NCI-H748 treated with DMSO at 0.1 percent for 48 hours (cell line): Measurements from ENCODE around the gene TMEM121B.

Experiments
- DNase-seq: peaks from one replicate; lab custom pipeline; 2025; lab: John Stamatoyannopoulos, UW

Gene TMEM121B

GRCh38 chr22:17138513-17138912, 17.4 kb upstream of the TMEM121B start:
- no peak for DNase-seq

- DNase-seq: no peak
Measured at GRCh38 chr22:17137861-17138425, 16.8 kb upstream of the TMEM121B start.

- no peak for DNase-seq
Measured at GRCh38 chr22:17137170-17137569, 16.0 kb upstream of the TMEM121B start.

- no peak for DNase-seq
Measured at GRCh38 chr22:17135153-17135760, 14.1 kb upstream of the TMEM121B start.

- no peak for DNase-seq
Measured at GRCh38 chr22:17133137-17133536, 12.0 kb upstream of the TMEM121B start.

- no peak for DNase-seq
Measured at GRCh38 chr22:17132112-17132511, 11.0 kb upstream of the TMEM121B start.

GRCh38 chr22:17131686-17132085, 10.5 kb upstream of the TMEM121B start:
- no peak for DNase-seq

GRCh38 chr22:17130199-17130598, 9.0 kb upstream of the TMEM121B start:
- no peak for DNase-seq

GRCh38 chr22:17120711-17121232, 388 bp downstream of the TMEM121B start:
- no peak for DNase-seq

- DNase-seq: no peak
Measured at GRCh38 chr22:17120281-17120680, 879 bp downstream of the TMEM121B start.

GRCh38 chr22:17119481-17120202, 1.5 kb downstream of the TMEM121B start:
- no peak for DNase-seq

- DNase-seq: no peak
Measured at GRCh38 chr22:17118342-17118741, 2.8 kb downstream of the TMEM121B start.

GRCh38 chr22:17117890-17118289, 3.3 kb downstream of the TMEM121B start:
- DNase-seq: no peak

GRCh38 chr22:17117400-17117799, 3.8 kb downstream of the TMEM121B start:
- DNase-seq: no peak

- no peak for DNase-seq
Measured at GRCh38 chr22:17116572-17117330, 4.4 kb downstream of the TMEM121B start.

- DNase-seq: no peak
Measured at GRCh38 chr22:17115945-17116565, 5.1 kb downstream of the TMEM121B start.

- DNase-seq: no peak
Measured at GRCh38 chr22:17115236-17115635, 5.9 kb downstream of the TMEM121B start.

- no peak for DNase-seq
Measured at GRCh38 chr22:17114898-17115235, 6.3 kb downstream of the TMEM121B start.

GRCh38 chr22:17114173-17114897, 6.8 kb downstream of the TMEM121B start:
- DNase-seq: no peak

GRCh38 chr22:17113600-17113999, 7.6 kb downstream of the TMEM121B start:
- DNase-seq: no peak

- no peak for DNase-seq
Measured at GRCh38 chr22:17112491-17113042, 8.6 kb downstream of the TMEM121B start.
